GM06990 (cell line): ENCODE results near the gene MED12L.

ENCODE experiments used
- DNase-seq: peaks from one replicate; pipeline ENCODE4 v3.0.0-alpha.2; 2011; ENCODE audit not compliant: insufficient read length; ENCODE audit errors: extremely low read depth
- H3K27me3 ChIP-seq: replicated peaks from 2 replicates; pipeline ENCODE4 v1.6.0; 2011; ENCODE audit warnings: low read length; ENCODE audit not compliant: control insufficient read depth, insufficient read depth
- H3K36me3 ChIP-seq: 2 replicates; pipeline ENCODE4 v1.5.1; 2011; ENCODE audit warnings: low read length; ENCODE audit not compliant: control insufficient read depth, insufficient read depth
- H3K4me3 ChIP-seq: replicated peaks from 2 replicates; pipeline ENCODE4 v1.5.1; 2011; ENCODE audit warnings: low read depth, mild to moderate bottlenecking, control low read depth, low read length
- TF ChIP-seq, protein P1 (sequence below): IDR thresholded peaks from 2 replicates; pipeline ENCODE4 v1.5.1; 2011; ENCODE audit warnings: low read length, control low read depth, mild to moderate bottlenecking, inconsistent platforms; ENCODE audit not compliant: insufficient read depth, poor library complexity, severe bottlenecking

The MED12L gene

DNA sequence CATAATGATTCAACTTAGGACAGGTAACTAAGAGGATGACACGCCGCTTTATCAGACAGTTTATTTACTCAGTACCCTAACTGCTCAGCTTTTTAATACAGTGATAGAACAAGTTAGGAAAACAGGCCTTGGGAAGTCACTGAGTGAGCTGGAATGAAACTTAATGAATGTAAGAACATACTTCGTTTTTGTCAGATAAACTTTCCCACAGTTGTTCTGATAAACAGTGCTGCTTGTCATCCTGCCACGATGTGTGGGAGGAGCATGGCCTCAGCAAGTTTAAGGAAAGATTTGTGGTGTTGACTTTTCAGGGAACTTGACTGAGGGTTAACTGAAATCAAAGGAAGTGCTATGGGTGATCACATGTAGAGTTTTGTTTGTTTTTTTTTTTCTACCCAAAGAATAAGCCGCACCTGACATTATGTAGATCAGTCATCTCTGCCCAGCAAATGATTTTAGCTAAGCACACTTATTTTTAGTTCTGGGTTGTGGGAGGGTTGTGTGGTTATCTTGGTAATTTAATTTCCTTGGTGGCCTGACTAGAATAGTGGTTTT lies 198.5 kb downstream of the MED12L start:
- TF ChIP-seq, protein P1, sequence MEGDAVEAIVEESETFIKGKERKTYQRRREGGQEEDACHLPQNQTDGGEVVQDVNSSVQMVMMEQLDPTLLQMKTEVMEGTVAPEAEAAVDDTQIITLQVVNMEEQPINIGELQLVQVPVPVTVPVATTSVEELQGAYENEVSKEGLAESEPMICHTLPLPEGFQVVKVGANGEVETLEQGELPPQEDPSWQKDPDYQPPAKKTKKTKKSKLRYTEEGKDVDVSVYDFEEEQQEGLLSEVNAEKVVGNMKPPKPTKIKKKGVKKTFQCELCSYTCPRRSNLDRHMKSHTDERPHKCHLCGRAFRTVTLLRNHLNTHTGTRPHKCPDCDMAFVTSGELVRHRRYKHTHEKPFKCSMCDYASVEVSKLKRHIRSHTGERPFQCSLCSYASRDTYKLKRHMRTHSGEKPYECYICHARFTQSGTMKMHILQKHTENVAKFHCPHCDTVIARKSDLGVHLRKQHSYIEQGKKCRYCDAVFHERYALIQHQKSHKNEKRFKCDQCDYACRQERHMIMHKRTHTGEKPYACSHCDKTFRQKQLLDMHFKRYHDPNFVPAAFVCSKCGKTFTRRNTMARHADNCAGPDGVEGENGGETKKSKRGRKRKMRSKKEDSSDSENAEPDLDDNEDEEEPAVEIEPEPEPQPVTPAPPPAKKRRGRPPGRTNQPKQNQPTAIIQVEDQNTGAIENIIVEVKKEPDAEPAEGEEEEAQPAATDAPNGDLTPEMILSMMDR, result no peak
- no peaks in the 10 kb centered on the region for H3K36me3 ChIP-seq
- no peaks in the 10 kb centered on the region; the same call in 1 of the 2 replicates for H3K27me3 ChIP-seq
- DNase-seq, result no peak
- H3K4me3 ChIP-seq, result no peak overlapping the region

DNA sequence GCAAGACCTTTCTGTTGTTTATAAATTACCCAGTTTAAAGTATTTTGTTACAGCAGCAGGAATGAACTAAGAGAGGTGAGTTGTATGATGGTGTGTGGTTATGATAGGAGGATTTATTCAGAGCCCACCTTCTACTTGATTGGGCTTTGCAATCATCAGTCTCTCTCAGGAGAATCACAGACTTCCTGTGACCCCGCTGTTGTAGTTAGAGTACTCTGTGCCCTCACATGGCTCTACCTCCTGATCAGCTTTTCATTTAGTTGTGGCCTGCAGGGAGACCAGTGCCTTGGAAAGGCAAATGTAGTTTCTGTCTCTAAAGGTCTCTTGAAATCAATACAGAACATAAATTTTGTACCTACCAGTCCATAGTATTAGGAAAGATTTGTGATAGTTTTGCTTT lies 200.5 kb downstream of the MED12L start:
- DNase-seq, result no peak
- H3K4me3 ChIP-seq, result no peak overlapping the region
- no peaks in the 10 kb centered on the region for H3K36me3 ChIP-seq
- TF ChIP-seq, protein P1, result no peak
- no peaks in the 10 kb centered on the region; the same call in 1 of the 2 replicates for H3K27me3 ChIP-seq

DNA sequence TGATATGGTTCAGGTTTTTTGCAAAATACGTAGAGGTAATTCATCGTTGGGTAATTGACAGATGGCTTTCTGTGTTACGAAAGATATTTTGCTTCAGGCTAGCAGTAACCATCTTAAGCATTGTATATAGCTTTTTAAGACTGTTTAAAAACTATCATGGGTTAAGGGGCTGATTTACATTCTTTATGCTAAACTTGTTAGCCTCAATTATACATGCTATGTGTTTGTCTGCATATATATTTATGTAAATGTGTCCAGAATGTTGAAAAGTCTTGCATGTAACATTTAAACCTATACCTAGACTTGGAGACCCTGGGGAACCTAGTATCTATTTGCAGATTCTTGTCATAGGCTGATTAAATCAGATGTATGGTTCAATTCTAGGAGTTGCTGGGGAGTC lies 204.0 kb downstream of the MED12L start:
- TF ChIP-seq, protein P1, result no peak
- DNase-seq, result no peak
- no peaks in the 10 kb centered on the region for H3K36me3 ChIP-seq
- H3K4me3 ChIP-seq, result no peak overlapping the region
- no peaks in the 10 kb centered on the region; the same call in 1 of the 2 replicates for H3K27me3 ChIP-seq

DNA sequence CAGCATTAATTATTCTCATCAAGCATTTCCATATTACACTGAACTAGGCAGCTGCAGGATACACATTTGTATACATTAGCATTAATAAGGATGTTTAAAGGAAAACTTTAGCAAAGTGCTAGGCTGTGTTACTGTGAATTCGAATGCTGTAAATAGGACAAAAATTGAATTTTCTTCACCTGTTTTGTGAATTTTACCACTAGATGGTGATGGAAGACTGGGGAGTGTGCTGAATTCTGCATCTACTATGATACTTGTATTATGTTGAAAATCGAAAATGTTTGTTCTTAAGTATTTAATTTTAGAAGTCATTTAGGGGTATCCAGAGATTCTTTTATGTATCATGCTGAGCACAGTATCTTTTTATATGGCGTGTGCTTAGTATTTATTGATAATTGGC lies 205.2 kb downstream of the MED12L start:
- H3K27me3 ChIP-seq, result no peaks in the 10 kb centered on the region; the same call in 1 of the 2 replicates
- DNase-seq, result no peak
- H3K36me3 ChIP-seq, result no peaks in the 10 kb centered on the region
- TF ChIP-seq, protein P1, result peak; percentile 15
- no peak overlapping the region for H3K4me3 ChIP-seq

DNA sequence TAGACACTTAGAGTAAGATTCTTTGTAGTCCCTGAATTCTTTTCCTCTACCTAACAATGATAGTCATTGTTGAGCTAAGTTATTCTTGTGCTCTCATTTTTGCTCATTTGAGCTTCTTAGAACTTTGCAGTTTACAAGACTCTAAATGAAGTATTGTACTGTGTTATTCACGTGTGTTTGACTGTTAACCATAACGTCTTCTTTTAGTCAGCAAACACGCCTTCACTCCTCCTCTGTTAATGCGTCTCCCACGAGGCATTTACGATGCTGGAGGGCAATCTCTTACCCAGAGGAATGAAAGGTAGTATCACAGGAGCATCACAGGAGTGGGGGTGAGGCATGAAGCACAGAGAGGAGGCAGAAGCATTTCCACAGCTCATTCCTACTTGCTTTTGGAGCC lies 207.7 kb downstream of the MED12L start:
- no peak overlapping the region for H3K4me3 ChIP-seq
- no peak for DNase-seq
- TF ChIP-seq, protein P1, result no peak
- no peaks in the 10 kb centered on the region for H3K36me3 ChIP-seq
- H3K27me3 ChIP-seq, result no peaks in the 10 kb centered on the region; the same call in 1 of the 2 replicates

DNA sequence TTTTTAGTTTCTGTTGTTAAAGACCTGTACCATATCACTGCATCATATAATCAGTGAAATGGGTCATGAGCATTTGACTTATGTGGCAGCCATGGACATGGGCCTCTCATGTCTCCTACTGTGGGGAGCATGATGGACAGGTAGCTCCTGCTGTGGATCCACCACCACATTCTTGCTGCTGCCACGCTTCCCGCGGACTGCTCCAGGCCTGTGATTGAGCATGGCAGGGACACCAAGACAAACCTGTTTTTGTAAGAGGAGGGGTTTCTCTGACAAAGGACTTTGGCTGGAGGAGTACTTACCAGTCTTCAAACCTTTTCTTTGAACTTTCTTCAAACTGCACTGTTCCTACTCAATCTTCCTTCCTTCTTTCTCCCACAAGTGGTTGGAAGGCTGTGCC lies 210.8 kb downstream of the MED12L start:
- Histone ChIP-seq H3K27me3 (no peaks in the 10 kb centered on the region; the same call in none of the 2 replicates), H3K4me3 (no peak overlapping the region), H3K36me3 (no peaks in the 10 kb centered on the region)
- TF ChIP-seq, protein P1, result no peak
- DNase-seq, result no peak
